Measurements from ENCODE around the gene RCSD1.
A peak's percentile ranks its signal among the peaks of the same experiment; 100 is the strongest.

The RCSD1 gene

DNA sequence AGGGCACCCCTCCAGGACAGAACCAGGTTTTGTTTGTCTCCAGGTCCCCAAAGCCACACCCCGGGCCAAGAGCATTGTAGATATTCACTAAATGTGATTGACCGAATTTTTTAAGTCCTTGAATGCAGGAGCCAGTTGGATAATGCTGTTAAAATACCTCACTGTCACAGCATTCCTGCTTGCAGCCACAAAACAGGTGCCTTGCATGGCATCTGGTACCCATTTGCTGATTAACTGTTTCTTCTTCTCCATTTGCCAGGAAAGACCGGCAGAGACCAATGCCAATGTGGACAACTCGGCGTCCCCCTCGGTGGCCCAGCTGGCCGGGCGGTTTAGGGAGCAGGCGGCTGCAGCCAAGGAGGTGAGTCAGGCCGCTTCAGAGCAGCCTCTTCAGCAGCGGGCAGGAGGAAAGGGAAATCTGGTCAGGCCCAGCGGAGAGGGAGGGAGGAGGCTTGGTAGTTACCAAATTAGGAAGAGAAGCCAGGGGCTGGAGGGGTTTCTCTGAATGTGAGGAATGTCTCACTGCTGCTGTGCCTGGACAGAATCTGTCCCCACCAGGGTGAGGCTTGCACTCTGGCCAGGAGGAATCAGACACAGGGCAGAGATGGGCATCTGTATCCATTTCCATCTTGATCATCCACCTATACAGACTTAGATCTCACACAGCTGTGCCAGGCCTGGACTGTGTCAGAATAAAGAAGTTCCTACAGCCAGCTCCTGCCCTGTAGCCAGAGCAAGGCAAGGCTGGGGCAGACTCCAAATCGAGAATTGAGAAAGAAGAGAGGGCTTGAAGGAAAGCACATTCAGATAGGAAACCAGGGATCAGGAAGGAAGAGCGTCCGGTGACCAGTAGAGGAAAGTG, 53.8 kb downstream of the RCSD1 start:
- no peaks in the 10 kb centered on the region for H3K9me3 ChIP-seq (ENCODE audit: severe bottlenecking)
- peaks cover 3% of the 10 kb centered on the region for H3K4me1 ChIP-seq (ENCODE audit: insufficient read depth, poor library complexity, severe bottlenecking)
- no peak for TF ChIP-seq CTCF (IDR thresholded peaks at IDR 0.05; ENCODE audit: poor library complexity, severe bottlenecking)
- no peak overlapping the region for H3K4me3 ChIP-seq (ENCODE audit: severe bottlenecking)
- H3K27me3 ChIP-seq (ENCODE audit: insufficient read depth, poor library complexity, severe bottlenecking), result no peaks in the 10 kb centered on the region
- ATAC-seq (ENCODE audit: low read depth) (no peak), DNase-seq (ENCODE audit: low spot score) (no peak)
- H3K27ac ChIP-seq (ENCODE audit: poor library complexity, severe bottlenecking), result no peak overlapping the region
- no peaks in the 10 kb centered on the region for H3K36me3 ChIP-seq (ENCODE audit: low read depth)

DNA sequence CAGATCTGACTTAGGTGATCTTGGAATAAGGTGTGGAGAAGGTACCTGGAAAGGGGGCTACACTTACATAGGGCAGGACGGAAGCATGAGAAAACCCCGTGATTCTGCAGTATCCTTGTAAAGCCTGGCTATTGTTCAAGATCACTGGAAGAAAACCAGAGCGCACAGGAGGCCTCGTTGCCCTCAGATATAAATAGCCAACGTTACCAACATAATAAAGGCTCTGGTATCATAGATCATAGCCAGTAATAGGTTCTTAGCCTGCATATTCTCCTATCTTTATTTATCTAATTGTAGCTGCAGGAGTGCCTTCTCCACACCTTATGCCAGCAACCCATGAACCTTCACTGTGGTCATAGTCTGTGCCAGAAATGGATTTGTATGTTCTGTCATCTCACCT, 55.8 kb downstream of the RCSD1 start:
- Histone ChIP-seq H3K4me1 (ENCODE audit: insufficient read depth, poor library complexity, severe bottlenecking) (peaks cover 3% of the 10 kb centered on the region), H3K4me3 (ENCODE audit: severe bottlenecking) (no peak overlapping the region), H3K9me3 (ENCODE audit: severe bottlenecking) (no peaks in the 10 kb centered on the region), H3K36me3 (ENCODE audit: low read depth) (no peaks in the 10 kb centered on the region), H3K27me3 (ENCODE audit: insufficient read depth, poor library complexity, severe bottlenecking) (no peaks in the 10 kb centered on the region), H3K27ac (ENCODE audit: poor library complexity, severe bottlenecking) (no peak overlapping the region)
- DNase-seq (ENCODE audit: low spot score) (no peak), ATAC-seq (ENCODE audit: low read depth) (no peak)
- TF ChIP-seq CTCF (IDR thresholded peaks at IDR 0.05; ENCODE audit: poor library complexity, severe bottlenecking), result no peak

DNA sequence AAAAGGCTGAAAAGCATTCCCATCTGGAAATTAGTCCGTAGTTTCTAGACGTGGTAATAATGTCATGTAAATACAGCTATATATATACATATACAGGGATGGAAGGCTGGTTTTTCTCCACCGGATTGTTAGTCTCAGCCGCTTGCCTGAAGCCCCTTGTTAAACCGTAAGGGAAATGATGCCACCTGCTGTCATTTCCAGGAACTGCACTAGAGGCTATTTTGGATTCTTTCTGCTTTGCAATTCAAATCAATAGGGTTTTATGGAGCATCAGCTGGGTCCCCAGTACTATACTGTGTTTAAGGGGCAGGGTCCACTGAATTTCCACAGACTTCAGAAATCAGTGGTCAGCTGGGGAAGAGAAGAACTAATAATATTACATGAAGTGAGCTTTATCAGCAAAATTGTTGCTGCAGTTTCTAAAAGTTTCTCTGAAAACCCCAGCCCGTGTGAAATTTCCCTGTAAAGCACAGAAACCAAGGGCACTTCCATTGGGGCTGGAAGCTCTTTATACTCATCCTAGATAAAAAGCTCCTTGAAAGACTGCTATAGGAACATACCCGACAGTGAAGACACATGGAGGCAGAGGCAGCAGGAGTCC, 58.0 kb downstream of the RCSD1 start:
- Histone ChIP-seq H3K27me3 (ENCODE audit: insufficient read depth, poor library complexity, severe bottlenecking) (no peaks in the 10 kb centered on the region), H3K27ac (ENCODE audit: poor library complexity, severe bottlenecking) (no peak overlapping the region), H3K9me3 (ENCODE audit: severe bottlenecking) (no peaks in the 10 kb centered on the region), H3K4me1 (ENCODE audit: insufficient read depth, poor library complexity, severe bottlenecking) (peaks cover 3% of the 10 kb centered on the region), H3K4me3 (ENCODE audit: severe bottlenecking) (no peak overlapping the region), H3K36me3 (ENCODE audit: low read depth) (no peaks in the 10 kb centered on the region)
- DNase-seq (ENCODE audit: low spot score), result no peak
- peak; percentile 88 for TF ChIP-seq CTCF (IDR thresholded peaks at IDR 0.05; ENCODE audit: poor library complexity, severe bottlenecking)
- peak; percentile 53; the same call in 2 of the 3 replicates for ATAC-seq (ENCODE audit: low read depth)

- Histone ChIP-seq H3K27me3 (ENCODE audit: insufficient read depth, poor library complexity, severe bottlenecking) (no peaks in the 10 kb centered on the region), H3K27ac (ENCODE audit: poor library complexity, severe bottlenecking) (no peak overlapping the region), H3K4me3 (ENCODE audit: severe bottlenecking) (no peak overlapping the region), H3K36me3 (ENCODE audit: low read depth) (no peaks in the 10 kb centered on the region), H3K4me1 (ENCODE audit: insufficient read depth, poor library complexity, severe bottlenecking) (peaks cover 3% of the 10 kb centered on the region), H3K9me3 (ENCODE audit: severe bottlenecking) (no peaks in the 10 kb centered on the region)
- no peak for ATAC-seq (ENCODE audit: low read depth)
- no peak for TF ChIP-seq CTCF (IDR thresholded peaks at IDR 0.05; ENCODE audit: poor library complexity, severe bottlenecking)
- no peak for DNase-seq (ENCODE audit: low spot score)
These were observed 59.5 kb downstream of the RCSD1 start for GRCh38 chr1:167689567-167689920.

- no peaks in the 10 kb centered on the region for H3K9me3 ChIP-seq (ENCODE audit: severe bottlenecking)
- no peak for TF ChIP-seq CTCF (IDR thresholded peaks at IDR 0.05; ENCODE audit: poor library complexity, severe bottlenecking)
- no peaks in the 10 kb centered on the region for H3K36me3 ChIP-seq (ENCODE audit: low read depth)
- H3K27me3 ChIP-seq (ENCODE audit: insufficient read depth, poor library complexity, severe bottlenecking), result no peaks in the 10 kb centered on the region
- DNase-seq (ENCODE audit: low spot score) (no peak), ATAC-seq (ENCODE audit: low read depth) (no peak)
- no peak overlapping the region for H3K27ac ChIP-seq (ENCODE audit: poor library complexity, severe bottlenecking)
- peaks cover 3% of the 10 kb centered on the region for H3K4me1 ChIP-seq (ENCODE audit: insufficient read depth, poor library complexity, severe bottlenecking)
- H3K4me3 ChIP-seq (ENCODE audit: severe bottlenecking), result no peak overlapping the region
These were observed 60.0 kb downstream of the RCSD1 start for GRCh38 chr1:167690053-167690452.
